HG03575 (cell line): Measurements from ENCODE around the gene MACC1.
"Not testable (repeated sequence)": the region's sequence is repeated elsewhere in the genome, so short reads cannot be mapped to it uniquely, and the experiment has no call there.

Experiments used
- ATAC-seq: cut with Tn5 transposase; IDR thresholded peaks from one replicate; pipeline ENCODE4 v1.9.1; 2021; ENCODE audit not compliant: unreplicated experiment, insufficient number of reproducible peaks, low FRiP score; ENCODE audit errors: extremely low read depth

MACC1 gene

DNA sequence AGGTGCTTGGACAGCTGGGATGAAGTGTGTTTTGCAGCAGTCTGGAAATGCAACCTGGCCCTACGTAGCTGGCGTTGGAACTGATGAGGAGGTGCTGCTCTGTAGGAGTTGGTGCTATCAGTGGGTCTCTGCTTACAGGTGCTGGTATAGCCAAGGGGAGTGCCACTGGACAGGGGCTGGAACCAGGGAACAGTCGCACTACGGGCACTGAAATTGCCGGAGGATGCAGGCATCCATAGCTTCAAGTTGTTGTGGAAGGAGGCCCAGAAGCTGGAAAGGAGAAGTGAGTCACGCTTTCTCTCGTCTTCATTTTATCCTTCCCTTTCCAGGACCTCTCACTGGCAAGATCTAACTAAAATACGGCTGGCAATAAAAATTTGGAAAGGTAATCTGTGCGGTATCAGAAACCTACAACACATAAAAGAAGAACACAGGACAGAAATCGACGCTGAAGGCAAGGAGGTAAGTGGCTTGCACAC, 25.8 kb downstream of the MACC1 start:
- no peak for ATAC-seq

DNA sequence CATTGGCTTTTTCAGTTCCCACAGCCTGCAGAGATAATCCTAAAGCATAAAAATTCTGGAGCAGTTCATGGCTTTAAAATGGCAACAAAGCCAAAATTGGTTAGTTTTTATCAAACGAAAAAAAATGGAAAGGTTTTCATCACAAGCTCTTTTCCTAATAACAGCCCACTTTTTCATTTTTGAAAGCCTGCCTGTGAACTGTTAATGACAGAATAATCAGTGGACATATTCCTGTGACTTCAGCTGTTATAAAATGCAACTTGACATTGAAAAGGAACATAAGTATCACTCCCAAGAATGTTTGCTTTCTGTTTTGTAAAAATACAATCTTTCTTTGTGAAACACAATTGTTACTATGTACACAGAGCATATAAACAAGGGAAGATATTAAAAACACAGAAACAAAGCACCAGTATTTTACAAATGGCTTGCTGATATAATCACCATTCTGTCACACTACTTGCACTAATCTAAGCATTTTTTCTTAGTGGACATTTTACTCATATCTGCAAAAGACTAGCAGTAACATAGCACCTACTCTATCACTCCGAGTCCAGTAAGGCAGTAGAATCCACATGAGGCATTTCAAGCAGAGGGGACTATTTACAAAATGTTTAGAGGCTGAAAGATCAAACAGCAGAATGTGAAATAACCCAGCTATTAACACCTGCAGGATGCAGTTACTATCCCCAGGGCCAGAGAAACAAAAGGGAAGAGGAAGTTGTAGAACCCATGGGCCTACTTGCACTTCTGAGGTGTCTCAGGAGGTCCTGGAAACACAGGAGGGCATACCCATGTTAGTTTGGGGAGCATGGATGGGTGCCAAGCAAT, 26.4 kb downstream of the MACC1 start:
- no peak for ATAC-seq

DNA sequence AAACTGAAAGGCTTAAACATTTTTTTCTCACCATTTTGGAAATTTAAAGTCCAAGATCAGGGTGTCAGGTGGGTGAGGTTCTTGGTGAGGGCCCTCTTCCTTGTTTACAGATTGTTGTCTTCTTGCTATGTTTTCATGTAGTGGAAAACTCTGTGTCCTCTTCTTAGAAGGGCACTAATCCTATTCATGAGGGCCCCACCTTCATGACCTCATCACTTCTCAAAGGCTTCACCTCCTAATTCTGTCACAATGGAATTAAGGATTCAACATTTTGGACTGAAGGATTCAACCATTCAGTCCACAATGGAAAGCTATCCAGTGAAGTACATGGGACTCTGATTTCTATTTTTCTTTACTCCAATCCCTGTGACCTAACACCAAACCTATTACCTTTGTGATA, 27.3 kb downstream of the MACC1 start:
- no peak for ATAC-seq

DNA sequence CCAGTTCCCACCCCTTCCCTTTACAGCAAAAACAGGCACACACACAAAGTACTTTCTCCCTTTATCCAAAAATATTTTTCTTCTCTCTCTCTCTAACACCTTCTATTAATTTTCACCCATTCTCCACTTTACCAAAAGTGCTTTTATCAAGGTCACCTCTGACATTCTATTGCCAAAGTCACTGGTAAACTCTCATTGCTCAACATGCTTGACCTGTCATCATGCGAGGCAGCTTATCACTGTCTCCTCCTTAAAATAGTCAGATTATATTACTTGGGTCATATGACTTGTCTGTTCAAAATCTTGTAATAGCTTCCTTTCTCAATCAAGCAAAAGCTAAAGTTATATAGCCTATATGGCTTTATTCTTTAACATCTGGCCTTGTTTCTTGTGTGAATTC, 28.6 kb downstream of the MACC1 start:
- ATAC-seq = no peak

DNA sequence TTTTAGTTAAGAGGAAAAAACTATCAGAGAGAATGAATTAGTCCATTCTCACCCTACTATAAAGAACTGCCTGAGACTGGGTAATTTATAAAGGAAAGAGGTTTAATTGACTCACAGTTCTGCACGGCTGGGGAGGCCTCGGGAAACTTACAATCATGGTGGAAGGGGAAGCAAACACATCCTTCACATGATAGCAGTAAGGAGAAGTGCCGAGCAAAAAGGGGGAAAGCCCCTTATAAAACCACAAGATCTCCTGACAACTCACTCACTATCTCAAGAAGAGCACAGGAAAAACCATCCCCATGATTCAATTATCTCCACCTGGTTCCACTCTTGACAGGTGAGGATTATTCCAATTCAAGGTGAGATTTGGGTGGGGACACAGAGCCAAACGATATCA, 29.3 kb downstream of the MACC1 start:
- not testable (repeated sequence) for ATAC-seq

DNA sequence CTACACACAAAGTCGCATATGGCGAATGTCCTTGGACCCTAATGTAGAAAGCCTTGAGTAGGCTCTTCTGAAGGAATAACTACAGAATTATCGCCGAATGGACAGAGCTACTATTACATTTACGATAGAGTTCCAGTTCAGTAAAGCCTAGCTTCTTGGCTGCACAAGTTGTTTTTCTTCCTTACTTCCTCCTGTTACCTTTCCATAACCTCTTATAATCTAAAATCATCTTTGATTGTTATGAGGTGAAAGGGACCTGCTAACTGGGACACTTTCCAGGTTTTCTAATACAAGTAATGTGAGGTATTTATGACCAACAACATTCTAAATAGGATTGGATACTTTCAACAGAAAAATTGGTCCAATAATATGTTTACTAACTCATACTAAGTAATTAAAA, 31.2 kb downstream of the MACC1 start:
- no peak for ATAC-seq

DNA sequence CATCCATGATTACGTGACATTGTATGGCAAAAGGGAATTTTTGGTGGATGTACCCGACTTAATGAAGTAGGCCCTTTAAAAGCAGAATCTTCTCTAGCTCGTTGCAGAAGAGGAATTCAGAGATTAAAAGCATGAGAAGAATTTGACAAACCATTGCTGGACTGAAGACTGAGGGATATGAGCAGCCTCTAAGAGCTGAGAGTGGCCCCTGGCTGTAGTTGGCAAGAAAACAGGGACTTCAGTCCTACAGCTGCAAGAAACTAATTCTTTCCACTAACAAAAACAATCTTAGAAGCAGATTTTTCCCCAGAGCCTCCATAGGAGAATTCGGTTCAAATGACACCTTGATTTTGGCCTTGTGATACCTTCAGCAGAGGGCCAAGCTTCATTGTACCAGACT, 34.1 kb downstream of the MACC1 start:
- no peak for ATAC-seq

DNA sequence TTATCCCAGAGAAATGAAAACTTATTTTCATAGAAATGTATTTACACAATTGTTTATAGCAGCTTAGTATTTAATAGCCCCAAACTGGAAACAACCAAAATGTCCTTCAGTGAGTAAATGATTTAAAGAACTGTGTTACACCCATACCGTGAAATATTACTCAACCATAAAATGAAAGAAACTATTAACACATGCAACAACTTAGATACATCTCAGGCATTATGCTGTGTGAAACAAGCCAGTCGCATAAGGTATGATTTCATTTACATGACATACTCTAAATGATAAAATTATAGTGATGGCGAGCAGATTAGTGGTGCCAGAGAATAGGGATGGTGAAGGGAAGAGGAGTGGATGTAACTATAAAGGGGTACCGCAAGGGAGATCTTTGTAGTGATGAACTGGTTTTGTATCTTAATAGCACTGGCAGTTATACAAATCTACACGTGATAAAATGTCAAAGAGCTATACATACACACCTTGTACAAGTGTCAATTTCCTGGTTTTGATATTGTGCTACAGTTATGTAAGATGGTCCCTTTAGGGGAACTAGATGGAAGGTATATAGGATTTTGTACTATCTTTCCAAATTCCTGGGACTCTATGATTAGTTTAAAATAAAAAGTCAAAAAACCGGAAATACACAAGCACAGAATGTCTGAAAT, 40.5 kb downstream of the MACC1 start:
- ATAC-seq = no peak

DNA sequence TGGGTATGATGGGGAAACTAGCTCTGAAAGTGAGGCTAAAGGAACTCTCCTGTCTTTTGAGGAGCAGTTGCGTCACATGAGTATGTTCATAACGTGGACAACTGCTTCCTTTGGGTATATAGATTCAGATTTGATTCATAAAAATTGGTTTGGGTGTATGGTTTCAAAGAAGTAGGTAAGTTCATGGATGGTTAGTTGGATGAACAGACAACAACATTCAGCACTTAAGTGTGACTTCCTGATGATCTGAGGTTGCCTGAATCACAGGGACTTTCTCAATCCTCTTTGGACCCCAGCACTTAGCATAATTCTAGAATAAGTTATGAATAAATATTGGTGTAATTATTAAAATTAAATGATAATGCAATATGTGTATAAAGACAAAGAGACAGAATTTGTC, 43.4 kb downstream of the MACC1 start:
- ATAC-seq = no peak

DNA sequence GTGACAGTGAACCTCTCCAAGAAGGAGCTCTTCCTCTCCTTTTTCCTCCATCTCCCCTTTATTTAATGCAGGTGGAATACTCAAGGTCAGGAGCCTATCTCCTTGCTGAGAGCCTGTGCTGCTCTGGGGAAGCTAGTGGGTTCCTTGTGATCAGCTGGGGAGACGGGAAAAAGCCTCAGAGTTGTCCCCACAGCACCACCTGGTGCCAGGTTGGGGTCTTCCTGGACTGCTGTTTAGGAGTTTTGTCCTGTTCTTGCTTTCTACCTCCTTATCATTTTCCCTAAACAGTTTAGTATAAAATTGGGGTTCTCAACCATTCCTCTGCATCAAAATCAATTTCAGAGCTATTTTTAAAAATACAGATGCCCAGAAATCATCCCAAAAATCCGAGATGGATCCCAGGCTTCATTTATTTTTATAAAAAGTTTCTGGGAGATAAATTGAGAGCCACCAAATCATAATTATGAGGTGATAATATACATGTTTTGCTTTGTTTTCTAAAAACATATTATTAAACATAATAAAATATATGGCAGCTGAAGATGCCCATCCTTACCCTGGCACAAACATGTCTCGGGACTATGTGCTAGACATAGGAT, 44.3 kb downstream of the MACC1 start:
- ATAC-seq = no peak

DNA sequence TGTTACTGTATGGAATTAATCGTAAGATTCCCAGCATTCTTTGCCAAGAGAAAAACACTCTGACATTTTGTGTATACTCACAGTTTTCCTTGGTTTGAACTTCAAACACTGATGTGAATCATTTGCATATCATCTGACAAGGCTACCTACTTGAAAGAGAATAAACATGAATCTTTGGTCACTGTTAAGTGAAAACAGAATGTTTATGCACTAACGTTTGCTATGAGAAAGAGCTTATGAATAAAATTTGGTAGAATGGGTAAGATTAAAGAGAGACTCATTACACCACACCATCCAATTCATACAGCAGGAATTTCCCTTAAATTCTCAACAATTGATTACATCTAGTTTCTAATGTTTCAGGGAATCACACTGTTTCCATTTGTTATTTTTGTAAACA, 46.6 kb downstream of the MACC1 start:
- no peak for ATAC-seq

DNA sequence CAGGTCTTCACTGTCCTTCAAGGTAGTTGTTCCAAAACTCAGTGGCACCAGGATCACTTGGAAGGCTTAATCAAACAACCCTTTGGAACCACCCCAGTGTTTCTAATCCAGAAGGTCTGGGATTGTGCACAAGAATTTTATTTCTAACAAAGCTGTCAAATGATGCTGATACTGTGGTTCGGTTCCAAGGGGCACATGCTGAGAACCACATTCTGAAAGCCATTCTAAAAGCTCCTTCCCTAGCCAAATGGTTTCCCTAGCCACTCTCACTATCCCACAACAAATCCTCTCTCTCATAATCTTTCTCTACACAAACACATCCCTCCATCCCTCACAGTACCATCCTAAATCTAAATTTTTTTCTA, 52.1 kb downstream of the MACC1 start:
- no peak for ATAC-seq

DNA sequence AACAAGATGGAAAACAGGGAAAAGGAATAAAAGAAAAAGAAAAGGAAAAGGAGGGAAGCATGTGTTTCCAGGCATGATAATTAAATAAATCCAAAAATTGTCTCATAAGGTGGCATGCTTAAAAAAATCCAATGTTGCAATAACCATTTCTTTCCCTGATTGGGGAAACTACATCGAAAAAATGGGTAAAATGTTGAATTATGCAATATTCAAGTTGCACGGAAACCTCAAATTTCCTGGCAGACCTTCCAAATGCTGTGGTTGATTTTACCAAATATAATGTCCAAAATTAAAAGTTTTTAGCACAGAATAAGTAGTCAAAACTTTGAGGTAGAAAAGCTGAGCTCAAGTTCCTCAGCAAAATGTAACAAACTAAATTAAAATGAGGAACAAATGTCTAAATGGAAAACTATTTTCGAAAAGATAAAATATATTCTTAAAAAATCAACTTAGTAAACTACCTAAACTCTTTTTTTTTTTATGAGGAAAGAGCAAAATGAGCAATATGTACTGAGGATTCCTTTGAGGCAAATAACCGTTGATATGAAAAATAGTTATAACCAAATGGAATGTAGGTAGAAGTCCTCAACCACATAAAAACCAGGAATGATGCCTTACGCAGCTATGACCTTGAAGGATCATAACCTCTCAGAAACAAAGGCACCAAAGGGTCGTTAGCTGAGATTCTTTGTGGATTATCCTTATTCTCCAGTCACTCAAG, 52.6 kb downstream of the MACC1 start:
- no peak for ATAC-seq

DNA sequence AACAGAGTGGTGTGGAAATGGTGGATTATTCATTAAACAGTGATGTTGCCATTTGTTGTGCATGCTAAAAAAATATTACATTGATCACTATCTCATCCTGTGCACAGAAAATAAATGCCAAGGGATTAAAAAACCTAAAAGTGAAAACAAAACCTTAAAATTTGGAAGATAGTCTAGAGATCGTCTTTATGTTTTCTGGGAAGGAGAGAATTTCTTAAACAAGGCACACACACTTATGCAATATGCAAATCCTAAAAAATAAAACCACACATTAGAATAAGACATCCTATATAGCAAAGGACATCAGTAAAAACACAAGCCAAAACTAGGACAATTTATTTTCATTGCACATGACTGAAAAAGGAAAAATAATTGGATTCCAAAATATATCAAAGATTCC, 54.5 kb downstream of the MACC1 start:
- ATAC-seq = no peak

DNA sequence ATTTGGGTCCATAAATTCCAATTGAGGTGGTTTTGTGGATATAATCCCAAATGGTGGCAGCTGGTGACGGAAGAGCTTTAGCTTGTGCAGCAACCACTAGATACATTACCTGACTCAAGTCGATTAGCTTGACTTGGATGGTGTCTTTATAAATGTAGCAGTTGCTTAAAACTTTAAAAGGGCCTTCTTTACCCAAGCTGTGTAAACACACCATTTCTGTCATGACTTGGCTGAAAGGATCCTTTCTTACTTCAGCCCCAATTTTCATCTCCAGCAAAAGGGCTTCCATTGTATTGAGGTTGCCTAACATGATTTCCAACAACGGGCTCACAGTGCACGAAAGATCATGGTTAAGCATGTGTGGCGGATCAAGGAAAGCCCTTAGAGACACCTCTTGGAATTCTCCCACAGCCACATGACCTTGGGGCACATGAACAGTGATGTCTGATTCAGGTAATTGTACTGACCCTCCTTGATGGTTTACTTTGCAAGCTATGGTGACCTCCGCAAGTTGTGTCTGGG, 57.9 kb downstream of the MACC1 start:
- ATAC-seq = no peak

DNA sequence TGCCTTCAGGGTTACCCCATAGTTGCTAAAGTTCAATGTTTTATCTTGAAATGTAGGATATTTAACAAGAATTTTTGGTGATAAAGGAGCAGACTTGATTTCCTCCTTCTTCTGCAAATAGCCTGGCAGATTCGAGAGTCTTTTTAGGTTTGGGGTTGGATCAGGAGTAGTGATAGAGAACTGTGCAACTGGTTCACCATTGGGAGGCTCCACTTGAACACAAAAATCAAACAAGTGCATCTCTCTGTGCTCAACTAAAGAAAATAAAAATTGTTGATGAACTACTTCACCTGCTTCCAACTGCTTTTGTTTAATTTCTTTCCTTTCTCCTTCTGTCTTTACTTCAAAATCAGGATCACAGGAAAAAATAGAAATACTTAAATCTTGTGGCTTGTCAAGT, 58.5 kb downstream of the MACC1 start:
- no peak for ATAC-seq

DNA sequence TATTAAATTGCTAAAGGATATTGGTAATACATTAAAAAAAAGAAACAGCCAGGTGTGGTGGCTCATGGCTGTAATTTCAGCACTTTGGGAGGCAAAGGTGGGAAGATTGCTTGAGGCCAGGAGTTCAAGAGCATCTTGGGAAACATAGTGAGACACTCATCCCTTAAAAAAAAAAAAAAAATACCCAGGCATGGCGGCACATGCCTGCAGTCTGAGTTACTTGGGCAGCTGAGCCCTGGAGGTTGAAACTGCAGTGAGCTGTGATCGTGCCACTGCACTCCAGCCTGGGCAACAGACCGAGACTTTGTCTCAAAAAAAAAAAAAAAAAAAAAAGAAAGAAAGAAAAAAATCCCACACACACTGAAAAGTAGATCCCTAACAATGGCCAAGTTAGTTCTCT, 59.7 kb downstream of the MACC1 start:
- no peak for ATAC-seq

DNA sequence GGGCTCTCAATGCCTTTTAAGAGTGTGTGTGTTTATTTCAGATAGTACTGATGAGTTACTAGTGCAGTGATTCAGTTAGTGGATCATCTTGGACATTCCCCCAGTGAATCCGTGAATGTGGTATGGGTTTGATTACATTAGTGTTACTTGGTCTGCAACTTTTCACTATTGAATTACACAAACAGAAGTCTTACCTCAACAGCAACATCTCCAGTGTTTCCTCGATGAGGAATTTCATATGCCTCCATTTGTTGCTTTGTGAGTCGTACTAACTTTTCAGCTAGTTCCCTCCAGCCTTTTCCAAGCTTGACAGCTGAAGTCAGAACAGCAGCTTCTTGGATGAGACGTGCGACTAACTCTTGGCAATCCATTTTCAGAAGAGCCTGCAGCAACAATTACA, 63.2 kb downstream of the MACC1 start:
- no peak for ATAC-seq

DNA sequence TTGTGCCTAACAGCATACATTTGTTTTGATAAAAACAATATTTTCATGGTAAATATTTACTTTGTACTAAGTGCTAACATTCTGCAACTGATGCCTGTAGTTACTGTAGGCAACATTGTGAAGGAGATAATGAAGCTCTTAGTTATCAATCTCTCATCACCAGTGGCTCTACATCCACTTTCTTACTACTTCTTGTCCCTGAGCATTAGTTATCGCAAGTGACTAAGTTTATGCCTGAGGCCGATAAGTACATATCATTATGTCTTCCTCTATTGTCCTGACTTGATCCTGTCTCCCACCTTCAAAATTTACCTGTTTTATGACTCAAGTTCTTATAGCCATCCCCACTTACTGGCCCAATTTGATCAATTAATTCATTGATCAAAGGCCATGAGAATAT, 63.6 kb downstream of the MACC1 start:
- ATAC-seq = no peak
